Measurements from ENCODE around the gene DISP2.

The DISP2 gene

DNA sequence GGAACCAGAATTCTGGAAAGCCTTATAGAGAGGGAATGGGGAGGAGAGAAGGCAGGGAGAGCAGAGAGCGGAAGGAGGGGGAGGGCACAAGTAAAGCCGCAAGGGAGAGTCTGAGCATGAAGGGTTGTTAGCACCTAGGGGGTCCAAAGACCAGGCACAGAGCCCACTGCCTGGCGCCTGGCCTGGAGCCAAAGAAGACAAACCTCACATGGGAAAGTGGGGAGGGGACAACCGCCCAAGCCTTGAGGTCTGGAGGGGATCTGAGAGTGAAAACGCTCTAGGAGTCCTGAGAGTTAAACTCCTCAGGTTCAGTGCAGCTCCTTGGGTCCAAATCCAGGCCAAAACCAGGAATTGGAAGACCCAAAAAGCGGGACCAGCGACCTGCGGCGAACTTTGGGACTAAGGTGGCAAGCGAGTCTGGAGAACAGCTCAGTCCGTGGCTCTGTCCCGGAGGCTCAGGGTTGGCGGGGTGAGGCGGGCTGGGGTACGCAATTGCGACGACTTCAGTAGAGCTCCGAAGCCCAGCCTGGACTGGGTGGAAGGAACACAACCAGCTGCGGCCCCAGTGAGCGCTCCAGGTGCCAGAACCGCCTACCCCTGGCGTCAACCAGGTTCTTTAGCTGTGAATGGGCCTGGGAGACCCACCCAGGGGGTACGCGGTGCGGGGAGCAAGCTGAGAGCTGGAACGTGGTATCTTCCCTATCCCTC lies 35.3 kb upstream of the DISP2 start:
- Histone ChIP-seq H2BK120ac (ENCODE audit: low read depth, low read length) (no peak overlapping the region), H2BK15ac (ENCODE audit: low read length) (no peak overlapping the region), H3K9ac (ENCODE audit: low read depth, low read length, poor library complexity) (no peak overlapping the region), H2AK5ac (ENCODE audit: low read depth, low read length) (no peak overlapping the region), H3K4ac (ENCODE audit: low read length) (no peak overlapping the region), H3K4me3 (ENCODE audit: low read length in 2 of 2) (peak overlapping the region; percentile 44 to 65), H3K36me3 (replicated peaks in 1 of 2; ENCODE audit: control insufficient read depth in 2 of 2, insufficient read depth in 2 of 2, low read length in 2 of 2) (peaks cover 0 to 6% of the 10 kb centered on the region in 2 donors), H4K8ac (ENCODE audit: low read depth, low read length) (no peak overlapping the region), H3K4me1 (ENCODE audit: control insufficient read depth in 2 of 2, insufficient read depth in 1 of 2, low read depth in 1 of 2, low read length in 2 of 2) (peaks cover 21 to 40% of the 10 kb centered on the region in 2 donors), H3K79me1 (ENCODE audit: low read depth, low read length) (no peaks in the 10 kb centered on the region), H3K23ac (ENCODE audit: low read depth, low read length, poor library complexity) (no peak overlapping the region), H3K27ac (replicated peaks; ENCODE audit: low read length) (no peak overlapping the region), H3K14ac (ENCODE audit: low read length) (no peak overlapping the region), H3K9me3 (replicated peaks in 1 of 2; ENCODE audit: control insufficient read depth in 2 of 2, insufficient read depth in 1 of 2, low read depth in 1 of 2, low read length in 2 of 2) (no peaks in the 10 kb centered on the region), H2BK12ac (ENCODE audit: low read length) (no peak overlapping the region), H4K91ac (ENCODE audit: low read depth, low read length, poor library complexity) (no peak overlapping the region), H3K18ac (ENCODE audit: low read length) (no peak overlapping the region), H2AFZ (ENCODE audit: low read length) (peak overlapping the region; percentile 71), H3K4me2 (ENCODE audit: insufficient read depth, low read length, poor library complexity, severe bottlenecking) (peak overlapping the region; percentile 43), H2BK5ac (ENCODE audit: low read length) (no peak overlapping the region), H3K27me3 (ENCODE audit: control insufficient read depth in 3 of 3, insufficient read depth in 3 of 3, low read depth in 1 of 3, low read length in 3 of 3) (peaks cover 4 to 22% (median 4%) of the 10 kb centered on the region in 3 experiments)
- WGBS, 2 donors (ENCODE audit: extremely low coverage in 2 of 2, insufficient read length in 2 of 2, insufficient replicate concordance in 1 of 2), result no CpG with 5 or more reads among the region's 26 CpGs
- DNase-seq (ENCODE audit: low spot score), result no peak

- Histone ChIP-seq H3K18ac (ENCODE audit: low read length) (peak within 1 kb of the TSS; percentile 65), H2AFZ (ENCODE audit: low read length) (peak within 1 kb of the TSS; percentile 82), H3K27ac (replicated peaks; ENCODE audit: low read length) (no peak within 1 kb of the TSS), H3K79me1 (ENCODE audit: low read depth, low read length) (no peaks in the 10 kb centered on the region), H3K4ac (ENCODE audit: low read length) (no peak within 1 kb of the TSS), H3K9ac (ENCODE audit: low read depth, low read length, poor library complexity) (peak within 1 kb of the TSS; percentile 83), H4K91ac (ENCODE audit: low read depth, low read length, poor library complexity) (no peak within 1 kb of the TSS), H2AK5ac (ENCODE audit: low read depth, low read length) (no peak within 1 kb of the TSS), H3K27me3 (ENCODE audit: control insufficient read depth in 3 of 3, insufficient read depth in 3 of 3, low read depth in 1 of 3, low read length in 3 of 3) (peaks cover 4 to 22% (median 4%) of the 10 kb centered on the region in 3 experiments), H2BK12ac (ENCODE audit: low read length) (no peak within 1 kb of the TSS), H3K4me1 (ENCODE audit: control insufficient read depth in 2 of 2, insufficient read depth in 1 of 2, low read depth in 1 of 2, low read length in 2 of 2) (peaks cover 27 to 47% of the 10 kb centered on the region in 2 donors), H2BK15ac (ENCODE audit: low read length) (no peak within 1 kb of the TSS), H2BK5ac (ENCODE audit: low read length) (no peak within 1 kb of the TSS), H3K9me3 (replicated peaks in 1 of 2; ENCODE audit: control insufficient read depth in 2 of 2, insufficient read depth in 1 of 2, low read depth in 1 of 2, low read length in 2 of 2) (no peaks in the 10 kb centered on the region), H3K14ac (ENCODE audit: low read length) (no peak within 1 kb of the TSS), H3K23ac (ENCODE audit: low read depth, low read length, poor library complexity) (peak within 1 kb of the TSS; percentile 26), H3K36me3 (replicated peaks in 1 of 2; ENCODE audit: control insufficient read depth in 2 of 2, insufficient read depth in 2 of 2, low read length in 2 of 2) (peaks cover 0 to 6% of the 10 kb centered on the region in 2 donors), H2BK120ac (ENCODE audit: low read depth, low read length) (no peak within 1 kb of the TSS), H3K4me3 (ENCODE audit: low read length in 2 of 2) (peak within 1 kb of the TSS; percentile 65 to 88), H3K4me2 (ENCODE audit: insufficient read depth, low read length, poor library complexity, severe bottlenecking) (peak within 1 kb of the TSS; percentile 93), H4K8ac (ENCODE audit: low read depth, low read length) (no peak within 1 kb of the TSS)
- no CpG with 5 or more reads among the region's 103 CpGs for WGBS, 2 donors (ENCODE audit: extremely low coverage in 2 of 2, insufficient read length in 2 of 2, insufficient replicate concordance in 1 of 2)
- peak; percentile 96 for DNase-seq (ENCODE audit: low spot score)
Measured at GRCh38 chr15:40323239-40323952, 34.6 kb upstream of the DISP2 start, which contains the start of gene INAFM2. Gene INAFM2, plus strand, starts transcription at chr15:40323692. Its CDS starts 364 bp downstream, at chr15:40324056.

DNA sequence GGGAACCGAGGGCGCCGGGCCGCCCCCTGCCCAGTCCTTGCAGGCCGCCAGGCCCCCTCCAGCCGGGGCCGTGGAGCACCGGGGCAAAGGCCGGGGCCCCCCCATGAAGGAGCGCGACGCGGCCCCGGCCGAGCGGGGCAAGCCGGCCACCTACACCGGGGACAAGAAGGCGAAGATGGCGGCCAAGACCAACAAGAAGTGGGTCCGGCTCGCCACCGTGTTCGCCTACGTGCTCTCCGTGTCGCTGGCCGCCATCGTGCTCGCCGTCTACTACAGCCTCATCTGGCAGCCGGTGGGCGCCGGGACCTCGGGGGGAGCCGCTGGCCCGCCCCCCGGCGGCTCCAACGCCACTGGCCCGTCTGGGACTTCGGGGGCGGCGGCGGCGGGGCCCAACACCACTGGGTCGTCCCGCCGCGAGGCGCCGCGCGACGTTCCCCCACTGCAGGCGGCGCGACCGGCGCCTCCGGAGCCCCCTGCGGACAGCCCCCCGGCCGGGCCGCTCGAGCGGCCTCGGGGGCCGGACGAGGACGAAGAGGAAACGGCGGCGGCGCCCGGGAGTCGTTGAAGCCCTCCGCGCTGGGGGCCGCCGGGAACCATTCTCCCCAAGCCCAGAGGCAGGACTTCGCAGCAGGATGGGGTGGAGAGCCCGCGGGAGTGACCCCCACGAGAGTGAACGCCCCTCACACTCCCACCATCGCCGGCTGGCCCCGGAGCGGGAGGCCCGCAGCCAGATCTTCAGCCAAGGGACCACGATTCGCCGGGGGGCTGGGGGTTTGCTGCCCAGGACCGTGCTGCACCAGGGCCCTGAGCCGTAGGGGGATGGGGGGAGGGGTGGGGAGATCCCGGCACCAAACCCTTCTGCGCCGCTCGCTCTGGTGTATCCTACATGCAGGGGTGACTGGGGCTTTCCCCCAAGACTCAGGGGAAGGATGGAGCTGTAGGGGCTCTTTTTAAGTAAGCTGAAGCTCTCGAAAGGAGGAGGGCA lies 33.8 kb upstream of the DISP2 start:
- Histone ChIP-seq H2BK5ac (ENCODE audit: low read length) (no peak overlapping the region), H3K18ac (ENCODE audit: low read length) (peak overlapping the region; percentile 65), H3K4ac (ENCODE audit: low read length) (no peak overlapping the region), H3K27ac (replicated peaks; ENCODE audit: low read length) (no peak overlapping the region), H2AK5ac (ENCODE audit: low read depth, low read length) (no peak overlapping the region), H4K8ac (ENCODE audit: low read depth, low read length) (no peak overlapping the region), H3K9ac (ENCODE audit: low read depth, low read length, poor library complexity) (peak overlapping the region; percentile 83), H2AFZ (ENCODE audit: low read length) (peak overlapping the region; percentile 82), H3K4me2 (ENCODE audit: insufficient read depth, low read length, poor library complexity, severe bottlenecking) (peak overlapping the region; percentile 93), H2BK120ac (ENCODE audit: low read depth, low read length) (no peak overlapping the region), H2BK15ac (ENCODE audit: low read length) (no peak overlapping the region), H3K27me3 (ENCODE audit: control insufficient read depth in 3 of 3, insufficient read depth in 3 of 3, low read depth in 1 of 3, low read length in 3 of 3) (peaks cover 4 to 22% (median 4%) of the 10 kb centered on the region in 3 experiments), H3K23ac (ENCODE audit: low read depth, low read length, poor library complexity) (peak overlapping the region; percentile 26), H3K36me3 (replicated peaks in 1 of 2; ENCODE audit: control insufficient read depth in 2 of 2, insufficient read depth in 2 of 2, low read length in 2 of 2) (peaks cover 0 to 6% of the 10 kb centered on the region in 2 donors), H2BK12ac (ENCODE audit: low read length) (no peak overlapping the region), H4K91ac (ENCODE audit: low read depth, low read length, poor library complexity) (no peak overlapping the region), H3K14ac (ENCODE audit: low read length) (no peak overlapping the region), H3K9me3 (replicated peaks in 1 of 2; ENCODE audit: control insufficient read depth in 2 of 2, insufficient read depth in 1 of 2, low read depth in 1 of 2, low read length in 2 of 2) (peaks cover 0 to 2% of the 10 kb centered on the region in 2 donors), H3K4me3 (ENCODE audit: low read length in 2 of 2) (peak overlapping the region; percentile 65 to 88), H3K4me1 (ENCODE audit: control insufficient read depth in 2 of 2, insufficient read depth in 1 of 2, low read depth in 1 of 2, low read length in 2 of 2) (peaks cover 30 to 55% of the 10 kb centered on the region in 2 donors), H3K79me1 (ENCODE audit: low read depth, low read length) (no peaks in the 10 kb centered on the region)
- no CpG with 5 or more reads among the region's 101 CpGs for WGBS, 2 donors (ENCODE audit: extremely low coverage in 2 of 2, insufficient read length in 2 of 2, insufficient replicate concordance in 1 of 2)
- DNase-seq (ENCODE audit: low spot score), result no peak

Data from neuronal stem cell (in vitro differentiated cells).